ENCODE data around the gene LRRN2.
"Not testable (repeated sequence)": the region's sequence is repeated elsewhere in the genome, so short reads cannot be mapped to it uniquely, and the experiment has no call there.

The LRRN2 gene

GRCh38 chr1:204574016-204574864 is 111.3 kb downstream of the LRRN2 start:
- no peak for DNase-seq (ENCODE audit: low spot score)

GRCh38 chr1:204572923-204573922 is 112.3 kb downstream of the LRRN2 start:
- DNase-seq (ENCODE audit: low spot score): no peak

- DNase-seq (ENCODE audit: low spot score): no peak
Observed at GRCh38 chr1:204571631-204572030, 113.9 kb downstream of the LRRN2 start.

- no peak for DNase-seq (ENCODE audit: low spot score)
Observed at GRCh38 chr1:204571128-204571527, 114.4 kb downstream of the LRRN2 start.

GRCh38 chr1:204570021-204570420 is 115.5 kb downstream of the LRRN2 start:
- DNase-seq (ENCODE audit: low spot score): not testable (repeated sequence)

- no peak for DNase-seq (ENCODE audit: low spot score)
Observed at GRCh38 chr1:204569478-204569877, 116.1 kb downstream of the LRRN2 start.

- no peak for DNase-seq (ENCODE audit: low spot score)
Observed at GRCh38 chr1:204568576-204569315, 116.8 kb downstream of the LRRN2 start.

Data from AG08396 (cell line).